Panc1 (cell line): ENCODE measurements around the gene EFEMP1. TPM values are rescaled to one million over a fixed set of nuclear protein-coding genes. Genes with fewer than 3 reads are reported as not detected.

Source experiments
- ATAC-seq: fragments of 200-7000 bp; cut with Tn5 transposase; 2 replicates; pipeline ENCODE4 v1.9.1; 2020; ENCODE audit warnings: mild to moderate bottlenecking, moderate library complexity
- BruUV-seq: library from RNA; stranded (reverse); fragments of 400-500 nt; replicated peaks from 2 replicates; lab custom pipeline; 2021; lab: Mats Ljungman, UMichigan
- CTCF ChIA-PET: fragments of 300-600 bp; sonication (Branson Sonifier 250); formaldehyde crosslinking; loops from one replicate; lab custom pipeline; 2022; ENCODE audit warnings: antibody characterized with exemption; lab: Charles Lee
- POLR2A ChIA-PET: fragments of 300-600 bp; sonication (Branson Sonifier 250); formaldehyde crosslinking; loops from one replicate; lab custom pipeline; 2022; ENCODE audit warnings: antibody characterized with exemption; lab: Charles Lee
- DNase-seq: peaks from one replicate; pipeline ENCODE4 v3.0.0-alpha.2; 2010; ENCODE audit warnings: low read depth, low spot score
- H3K27ac ChIP-seq: 2 replicates; pipeline ENCODE4 v1.5.1; 2011; ENCODE audit warnings: mild to moderate bottlenecking, low read length, inconsistent platforms
- H3K27me3 ChIP-seq: fragments of 200-500 bp; sonication (Bioruptor generic); 2 replicates; pipeline ENCODE4 v1.6.0; 2014; ENCODE audit warnings: low read length, inconsistent platforms; ENCODE audit not compliant: control insufficient read depth, insufficient read depth
- H3K36me3 ChIP-seq: fragments of 200-500 bp; sonication (Bioruptor generic); 2 replicates; pipeline ENCODE4 v1.5.1; 2014; ENCODE audit warnings: inconsistent platforms, mild to moderate bottlenecking, low read length, moderate library complexity; ENCODE audit not compliant: control insufficient read depth, insufficient read depth
- H3K4me1 ChIP-seq: 2 replicates; pipeline ENCODE4 v1.5.1; 2011; ENCODE audit warnings: inconsistent platforms, mild to moderate bottlenecking, low read length, moderate library complexity; ENCODE audit not compliant: control insufficient read depth, insufficient read depth
- H3K4me3 ChIP-seq, 2 experiments: 2 replicates each; pipeline ENCODE4 v1.5.1; 2011 to 2012; ENCODE audit warnings: low read depth in 2 of 2, low read length in 2 of 2, mild to moderate bottlenecking in 2 of 2, inconsistent platforms in 1 of 2, moderate library complexity in 1 of 2
- H3K9me3 ChIP-seq: fragments of 200-500 bp; sonication (Bioruptor generic); 2 replicates; pipeline ENCODE4 v1.5.1; 2014; ENCODE audit warnings: low read depth, mild to moderate bottlenecking, inconsistent platforms, low read length, moderate library complexity; ENCODE audit not compliant: control insufficient read depth, insufficient read depth
- POLR2AphosphoS5 ChIP-seq: IDR thresholded peaks from 2 replicates; pipeline ENCODE4 v1.6.1; 2012; ENCODE audit warnings: mild to moderate bottlenecking, low read depth, low read length, moderate library complexity
- SIN3A ChIP-seq: IDR thresholded peaks from 2 replicates; pipeline ENCODE4 v1.6.1; 2012; ENCODE audit warnings: low read depth, mild to moderate bottlenecking, low read length, moderate library complexity, borderline replicate concordance; ENCODE audit not compliant: insufficient read depth
- TCF7L2 ChIP-seq: IDR thresholded peaks from 2 replicates; pipeline ENCODE4 v1.6.1; 2011; ENCODE audit warnings: mild to moderate bottlenecking, low read depth, low read length, inconsistent platforms
- in situ Hi-C: cut with HindIII; loops from 2 replicates; pipeline ENCODE4 v1.10.0; 2016; ENCODE audit warnings: low sequenced_read_pairs, low pct_unique_long_range_greater_than_20kb
- intact Hi-C: fragments of 100-400 bp; cut with micrococcal nuclease; formaldehyde crosslinking; loops from one replicate; pipeline ENCODE4 v1.10.0; 2022; ENCODE audit not compliant: unreplicated experiment
- total RNA-seq: library from RNA; stranded (reverse); gene quantifications from one replicate; pipeline ENCODE4 v1.2.1, GENCODE V29; 2021; ENCODE audit not compliant: unreplicated experiment
- TF ChIP-seq, protein P1 (sequence below): fragments of 450-650 bp; IDR thresholded peaks from 2 replicates; pipeline ENCODE4 v1.5.1; 2017; ENCODE audit warnings: mild to moderate bottlenecking
- TF ChIP-seq, protein P2 (sequence below), 2 experiments: IDR thresholded peaks; 2 replicates each; pipeline ENCODE4 v1.6.1; 2011 to 2012; ENCODE audit warnings: low read depth in 2 of 2, control low read depth in 1 of 2, low read length in 1 of 2, mild to moderate bottlenecking in 1 of 2, moderate library complexity in 1 of 2; ENCODE audit not compliant: insufficient read depth in 1 of 2

Gene EFEMP1
- total RNA-seq, 1 experiment from 2014 or later = 15.5 TPM

DNA sequence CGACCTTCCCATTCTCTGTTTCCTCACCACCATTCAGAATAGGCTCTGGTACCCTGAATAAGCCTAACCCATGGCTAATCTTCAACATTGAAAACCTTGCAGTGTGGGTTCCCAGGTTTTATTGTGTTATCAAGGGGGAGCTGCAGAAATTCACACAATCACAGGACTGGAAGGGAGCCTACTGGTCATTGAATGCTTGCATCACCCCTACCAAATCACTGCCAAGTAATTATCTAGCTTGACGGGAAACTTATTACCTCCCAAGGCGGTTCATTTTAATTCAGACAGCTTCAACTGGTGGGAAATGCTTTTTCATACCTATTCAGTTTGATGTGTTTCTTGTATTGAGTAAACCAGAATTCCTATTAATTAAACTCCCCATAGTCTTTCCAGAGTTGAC is 33.6 kb upstream of the EFEMP1 start:
- H3K4me1 ChIP-seq = no peaks in the 10 kb centered on the region
- no peak overlapping the region for H3K27ac ChIP-seq
- no peaks in the 10 kb centered on the region for H3K36me3 ChIP-seq
- no peaks in the 10 kb centered on the region for H3K27me3 ChIP-seq
- ChIA-PET POLR2A (no interaction called here), CTCF (no interaction called here)
- no peak overlapping the region for H3K4me3 ChIP-seq
- in situ Hi-C loops = no loop called here
- DNase-seq (no peak), ATAC-seq (no peak)
- no peaks in the 10 kb centered on the region for H3K9me3 ChIP-seq
- TF ChIP-seq SIN3A (no peak), POLR2AphosphoS5 (no peak), TCF7L2 (no peak)
- TF ChIP-seq, protein P1, sequence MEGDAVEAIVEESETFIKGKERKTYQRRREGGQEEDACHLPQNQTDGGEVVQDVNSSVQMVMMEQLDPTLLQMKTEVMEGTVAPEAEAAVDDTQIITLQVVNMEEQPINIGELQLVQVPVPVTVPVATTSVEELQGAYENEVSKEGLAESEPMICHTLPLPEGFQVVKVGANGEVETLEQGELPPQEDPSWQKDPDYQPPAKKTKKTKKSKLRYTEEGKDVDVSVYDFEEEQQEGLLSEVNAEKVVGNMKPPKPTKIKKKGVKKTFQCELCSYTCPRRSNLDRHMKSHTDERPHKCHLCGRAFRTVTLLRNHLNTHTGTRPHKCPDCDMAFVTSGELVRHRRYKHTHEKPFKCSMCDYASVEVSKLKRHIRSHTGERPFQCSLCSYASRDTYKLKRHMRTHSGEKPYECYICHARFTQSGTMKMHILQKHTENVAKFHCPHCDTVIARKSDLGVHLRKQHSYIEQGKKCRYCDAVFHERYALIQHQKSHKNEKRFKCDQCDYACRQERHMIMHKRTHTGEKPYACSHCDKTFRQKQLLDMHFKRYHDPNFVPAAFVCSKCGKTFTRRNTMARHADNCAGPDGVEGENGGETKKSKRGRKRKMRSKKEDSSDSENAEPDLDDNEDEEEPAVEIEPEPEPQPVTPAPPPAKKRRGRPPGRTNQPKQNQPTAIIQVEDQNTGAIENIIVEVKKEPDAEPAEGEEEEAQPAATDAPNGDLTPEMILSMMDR = no peak
- TF ChIP-seq, protein P2, sequence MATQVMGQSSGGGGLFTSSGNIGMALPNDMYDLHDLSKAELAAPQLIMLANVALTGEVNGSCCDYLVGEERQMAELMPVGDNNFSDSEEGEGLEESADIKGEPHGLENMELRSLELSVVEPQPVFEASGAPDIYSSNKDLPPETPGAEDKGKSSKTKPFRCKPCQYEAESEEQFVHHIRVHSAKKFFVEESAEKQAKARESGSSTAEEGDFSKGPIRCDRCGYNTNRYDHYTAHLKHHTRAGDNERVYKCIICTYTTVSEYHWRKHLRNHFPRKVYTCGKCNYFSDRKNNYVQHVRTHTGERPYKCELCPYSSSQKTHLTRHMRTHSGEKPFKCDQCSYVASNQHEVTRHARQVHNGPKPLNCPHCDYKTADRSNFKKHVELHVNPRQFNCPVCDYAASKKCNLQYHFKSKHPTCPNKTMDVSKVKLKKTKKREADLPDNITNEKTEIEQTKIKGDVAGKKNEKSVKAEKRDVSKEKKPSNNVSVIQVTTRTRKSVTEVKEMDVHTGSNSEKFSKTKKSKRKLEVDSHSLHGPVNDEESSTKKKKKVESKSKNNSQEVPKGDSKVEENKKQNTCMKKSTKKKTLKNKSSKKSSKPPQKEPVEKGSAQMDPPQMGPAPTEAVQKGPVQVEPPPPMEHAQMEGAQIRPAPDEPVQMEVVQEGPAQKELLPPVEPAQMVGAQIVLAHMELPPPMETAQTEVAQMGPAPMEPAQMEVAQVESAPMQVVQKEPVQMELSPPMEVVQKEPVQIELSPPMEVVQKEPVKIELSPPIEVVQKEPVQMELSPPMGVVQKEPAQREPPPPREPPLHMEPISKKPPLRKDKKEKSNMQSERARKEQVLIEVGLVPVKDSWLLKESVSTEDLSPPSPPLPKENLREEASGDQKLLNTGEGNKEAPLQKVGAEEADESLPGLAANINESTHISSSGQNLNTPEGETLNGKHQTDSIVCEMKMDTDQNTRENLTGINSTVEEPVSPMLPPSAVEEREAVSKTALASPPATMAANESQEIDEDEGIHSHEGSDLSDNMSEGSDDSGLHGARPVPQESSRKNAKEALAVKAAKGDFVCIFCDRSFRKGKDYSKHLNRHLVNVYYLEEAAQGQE (IDR thresholded peaks at IDR 0.05; ENCODE audit: insufficient read depth in 1 of 2, low read depth in 2 of 2, low read length in 1 of 2) = no peak
- intact Hi-C loops = no loop called here
- no TSS peak for BruUV-seq

DNA sequence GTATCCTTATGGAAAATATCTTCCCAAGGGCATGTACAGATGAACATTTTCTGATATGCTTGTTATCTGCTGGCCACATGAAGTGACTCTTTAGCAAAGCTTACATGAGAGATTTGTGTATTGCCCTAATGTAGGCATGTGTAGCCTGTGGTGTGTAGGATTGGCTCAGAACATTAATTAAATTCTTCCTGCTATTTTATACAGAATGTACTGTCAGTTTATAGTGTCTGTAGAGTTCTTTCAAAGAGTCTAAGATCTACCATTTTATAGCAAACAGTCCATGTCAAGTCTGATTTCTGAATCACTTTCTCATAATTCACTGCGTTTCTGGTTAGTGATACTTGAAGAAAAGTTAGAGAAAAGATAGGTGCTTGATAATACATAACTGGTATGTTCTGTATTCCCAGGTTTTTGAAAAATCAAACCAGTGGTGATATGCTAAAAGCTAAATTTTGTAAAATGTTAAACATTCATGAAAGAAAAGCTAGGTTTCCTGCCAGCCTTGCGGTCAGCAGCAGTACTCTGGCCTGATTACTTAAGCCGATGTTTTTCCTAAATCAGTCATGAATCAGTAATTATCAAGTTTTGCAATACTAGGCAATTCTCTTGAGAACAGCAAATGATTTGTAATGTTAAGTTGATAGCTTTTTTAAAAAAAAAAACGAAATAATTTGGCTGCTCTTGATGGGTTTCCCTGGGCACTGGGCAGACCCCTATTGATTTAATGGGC is 30.9 kb upstream of the EFEMP1 start:
- TF ChIP-seq, protein P1 = no peak
- TF ChIP-seq SIN3A (no peak), POLR2AphosphoS5 (no peak), TCF7L2 (no peak)
- TF ChIP-seq, protein P2 (IDR thresholded peaks at IDR 0.05; ENCODE audit: insufficient read depth in 1 of 2, low read depth in 2 of 2, low read length in 1 of 2) = no peak
- Histone ChIP-seq H3K27ac (no peak overlapping the region), H3K4me3 (no peak overlapping the region), H3K9me3 (no peaks in the 10 kb centered on the region), H3K36me3 (no peaks in the 10 kb centered on the region), H3K4me1 (no peaks in the 10 kb centered on the region; the same call in 1 of the 2 replicates), H3K27me3 (no peaks in the 10 kb centered on the region)
- BruUV-seq = no TSS peak
- ChIA-PET POLR2A (no interaction called here), CTCF (interaction anchor here (0.6 kb wide), 1 partner anchor 747 kb away, joined by 3 read pairs; no protein-coding TSS in a partner anchor)
- DNase-seq (no peak), ATAC-seq (no peak)
- intact Hi-C loops (no loop called here), in situ Hi-C loops (no loop called here)
